Amniotic stem cell (primary cell): ENCODE measurements around the gene RAB11FIP3.
A peak's percentile ranks its signal among the peaks of the same experiment; 100 is the strongest.
"Not testable (repeated sequence)": the region's sequence is repeated elsewhere in the genome, so short reads cannot be mapped to it uniquely, and the experiment has no call there.

Source experiments
- DNase-seq: peaks from one replicate; lab custom pipeline; 2025; lab: John Stamatoyannopoulos, UW

Gene RAB11FIP3

GRCh38 chr16:392450-393030 is 32.9 kb upstream of the RAB11FIP3 start:
- no peak for DNase-seq

- DNase-seq = no peak
Observed at GRCh38 chr16:396199-396598, 29.2 kb upstream of the RAB11FIP3 start.

DNA sequence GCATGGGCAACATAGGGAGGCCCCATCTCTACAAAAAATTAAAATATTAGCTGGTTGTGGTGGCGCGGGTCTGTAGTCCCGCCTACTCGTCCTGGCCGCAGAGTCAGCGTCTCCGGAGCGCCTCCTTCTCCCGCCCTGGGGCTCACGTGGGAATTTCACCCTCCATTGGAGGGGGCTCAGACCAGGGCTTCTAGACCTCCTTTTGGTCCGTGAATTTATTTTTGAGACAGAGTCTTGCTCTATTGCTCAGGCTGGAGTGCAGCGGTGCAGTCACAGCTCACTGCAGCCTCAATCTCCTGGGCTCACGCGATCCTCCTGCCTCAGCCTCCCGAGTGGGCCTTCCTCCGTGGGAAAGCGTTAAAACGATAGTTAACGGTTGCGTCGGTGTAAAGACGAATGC is 28.8 kb upstream of the RAB11FIP3 start:
- DNase-seq = peak; percentile 7

DNA sequence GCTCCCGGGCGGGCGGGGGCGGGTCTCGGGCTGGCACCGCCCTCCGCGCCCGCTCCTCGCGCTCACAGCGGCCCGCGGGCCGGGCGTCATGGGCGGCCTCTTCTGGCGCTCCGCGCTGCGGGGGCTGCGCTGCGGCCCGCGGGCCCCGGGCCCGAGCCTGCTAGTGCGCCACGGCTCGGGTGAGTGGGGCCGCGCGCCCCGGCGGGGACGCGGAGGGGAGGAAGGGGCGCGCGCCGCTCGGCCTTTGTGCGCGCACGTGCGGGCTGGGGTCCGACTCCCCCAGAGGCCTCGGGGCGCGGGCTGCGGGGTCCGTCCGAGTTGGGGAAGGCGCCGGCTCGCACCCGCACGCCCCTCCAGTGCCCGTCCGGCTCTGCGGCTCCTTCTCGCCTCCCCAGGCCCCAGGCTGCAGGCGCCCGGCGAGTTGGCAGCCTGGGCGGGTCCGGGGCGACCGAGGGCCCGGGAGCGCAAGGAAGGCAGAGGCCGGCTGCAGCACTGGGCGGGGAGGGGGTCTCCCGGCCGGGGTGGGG is 28.3 kb upstream of the RAB11FIP3 start, which contains the start of gene NME4:
Gene NME4, plus strand, starts transcription at position 65 of the 527 bp plus-strand sequence. Its CDS starts 24 bp downstream, at position 89.
- DNase-seq = no peak

DNA sequence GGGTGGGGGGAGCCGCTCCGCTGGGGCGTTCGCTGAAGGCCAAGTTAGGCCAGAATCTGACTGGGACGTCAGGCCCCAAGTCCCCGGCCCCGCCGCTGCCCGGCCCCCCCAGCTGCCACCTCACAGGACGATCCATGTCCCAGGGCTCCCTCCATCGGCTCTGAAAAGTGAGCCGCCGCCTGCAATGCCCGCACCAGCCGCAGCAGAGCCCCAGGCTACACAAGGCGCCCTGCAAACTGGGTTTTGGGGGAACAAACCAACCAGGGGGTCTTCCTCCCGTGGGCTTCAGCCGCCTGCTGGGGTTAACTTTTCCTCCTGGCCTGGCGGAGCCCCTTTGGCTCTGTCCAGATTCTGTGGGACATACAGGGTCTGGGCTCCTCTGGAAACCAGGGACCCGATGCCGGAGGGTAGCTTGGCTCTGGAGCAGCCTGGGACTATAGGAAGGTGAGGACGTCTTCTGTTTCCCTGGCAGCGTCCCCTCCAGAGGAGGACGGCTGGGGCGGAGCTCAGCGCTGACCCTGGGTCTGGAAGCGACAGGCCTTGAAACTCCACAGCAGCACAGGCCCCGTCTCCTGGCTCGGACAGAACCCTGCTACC is 27.6 kb upstream of the RAB11FIP3 start:
- DNase-seq = peak; percentile 38

DNA sequence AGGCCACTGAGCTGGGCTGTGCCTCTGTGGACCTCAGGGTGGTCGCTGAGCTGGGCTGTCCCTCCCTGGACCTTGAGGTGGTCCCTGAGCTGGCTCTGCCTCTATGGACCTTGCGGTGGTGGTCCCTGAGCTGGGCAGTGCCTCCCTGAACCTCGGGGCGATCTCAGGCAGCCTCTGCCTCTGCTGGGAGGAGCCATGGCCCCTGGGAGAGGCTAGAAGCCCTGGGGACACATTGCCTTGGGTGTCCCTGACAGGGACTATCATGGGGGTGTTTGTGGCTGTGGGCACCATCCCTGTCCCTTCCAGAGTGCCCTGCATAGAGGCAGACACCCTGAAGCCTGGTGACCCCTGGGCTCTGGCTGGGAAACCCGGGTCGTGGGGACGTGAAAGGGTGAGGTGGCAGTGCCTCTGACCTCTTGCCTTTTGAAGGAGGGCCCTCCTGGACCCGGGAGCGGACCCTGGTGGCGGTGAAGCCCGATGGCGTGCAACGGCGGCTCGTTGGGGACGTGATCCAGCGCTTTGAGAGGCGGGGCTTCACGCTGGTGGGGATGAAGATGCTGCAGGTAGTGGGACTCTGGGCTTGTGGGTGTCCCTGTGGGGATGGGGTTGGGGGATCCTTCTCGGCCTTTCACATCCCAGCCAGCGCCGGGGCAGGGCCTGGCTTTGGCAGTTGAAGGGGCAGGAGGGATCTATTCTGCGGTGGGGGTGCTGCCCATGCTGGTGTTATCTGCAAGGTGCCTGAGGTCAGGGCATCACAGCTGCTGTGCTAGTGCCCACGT is 26.7 kb upstream of the RAB11FIP3 start:
- DNase-seq = no peak

GRCh38 chr16:399340-400019 is 26.0 kb upstream of the RAB11FIP3 start:
- no peak for DNase-seq

DNA sequence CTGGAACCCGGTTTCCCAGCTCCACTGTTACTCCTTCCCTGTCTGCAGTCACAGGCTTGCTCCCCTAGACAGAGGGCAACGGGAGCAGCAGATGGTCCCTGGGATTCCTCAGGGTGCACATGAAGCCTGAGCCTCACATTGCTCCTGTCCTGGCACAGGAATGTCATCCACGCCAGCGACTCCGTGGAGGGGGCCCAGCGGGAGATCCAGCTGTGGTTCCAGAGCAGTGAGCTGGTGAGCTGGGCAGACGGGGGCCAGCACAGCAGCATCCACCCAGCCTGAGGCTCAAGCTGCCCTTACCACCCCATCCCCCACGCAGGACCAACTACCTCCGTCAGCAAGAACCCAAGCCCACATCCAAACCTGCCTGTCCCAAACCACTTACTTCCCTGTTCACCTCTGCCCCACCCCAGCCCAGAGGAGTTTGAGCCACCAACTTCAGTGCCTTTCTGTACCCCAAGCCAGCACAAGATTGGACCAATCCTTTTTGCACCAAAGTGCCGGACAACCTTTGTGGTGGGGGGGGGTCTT is 25.3 kb upstream of the RAB11FIP3 start:
- no peak for DNase-seq

DNA sequence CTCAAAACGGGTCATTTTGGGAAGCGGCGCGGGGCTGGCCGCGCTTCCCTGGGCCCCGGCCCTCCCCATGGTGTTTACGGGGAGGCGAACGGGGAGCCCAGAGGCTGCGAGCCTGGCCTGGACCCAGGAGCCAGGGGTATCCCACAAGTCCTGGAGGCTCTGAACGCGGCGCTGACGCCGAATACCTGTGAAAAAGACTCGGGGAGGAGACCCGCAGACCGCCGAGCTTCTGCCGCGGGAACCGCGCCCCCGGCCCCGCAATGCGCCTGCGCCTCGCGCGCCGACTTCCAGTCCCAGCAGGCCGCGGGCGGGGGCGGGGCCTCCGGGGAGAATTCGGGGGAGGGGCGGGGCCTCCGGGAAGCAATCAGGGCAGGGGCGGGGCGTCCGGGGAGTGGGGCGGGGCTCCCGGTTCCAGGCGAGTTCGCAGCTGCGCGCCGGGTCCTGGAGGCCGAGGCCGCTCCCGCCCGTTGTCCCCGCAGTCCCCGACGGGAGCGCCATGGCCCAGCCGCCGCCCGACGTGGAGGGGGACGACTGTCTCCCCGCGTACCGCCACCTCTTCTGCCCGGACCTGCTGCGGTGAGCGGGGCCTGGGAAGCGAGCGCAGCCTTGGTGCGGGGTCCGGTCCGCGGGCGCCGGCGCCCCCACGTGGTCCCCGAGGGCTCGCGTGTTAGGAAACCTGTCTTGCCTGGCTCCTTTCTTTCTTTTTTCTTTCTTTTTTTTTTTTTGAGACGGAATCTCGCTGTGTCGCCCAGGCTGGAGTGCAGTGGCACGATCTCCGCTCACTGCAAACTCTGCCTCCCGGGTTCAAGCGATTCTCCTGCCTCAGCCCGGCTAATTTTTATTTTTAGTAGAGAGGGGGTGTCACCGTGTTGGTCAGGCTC is 23.7 kb upstream of the RAB11FIP3 start, which contains the start of gene DECR2:
Gene DECR2, plus strand, starts transcription at position 418 of the 881 bp plus-strand sequence. Its CDS starts 79 bp downstream, at position 497.
- peak; percentile 88 for DNase-seq

- no peak for DNase-seq
Observed at GRCh38 chr16:404971-405486, 20.4 kb upstream of the RAB11FIP3 start.

DNA sequence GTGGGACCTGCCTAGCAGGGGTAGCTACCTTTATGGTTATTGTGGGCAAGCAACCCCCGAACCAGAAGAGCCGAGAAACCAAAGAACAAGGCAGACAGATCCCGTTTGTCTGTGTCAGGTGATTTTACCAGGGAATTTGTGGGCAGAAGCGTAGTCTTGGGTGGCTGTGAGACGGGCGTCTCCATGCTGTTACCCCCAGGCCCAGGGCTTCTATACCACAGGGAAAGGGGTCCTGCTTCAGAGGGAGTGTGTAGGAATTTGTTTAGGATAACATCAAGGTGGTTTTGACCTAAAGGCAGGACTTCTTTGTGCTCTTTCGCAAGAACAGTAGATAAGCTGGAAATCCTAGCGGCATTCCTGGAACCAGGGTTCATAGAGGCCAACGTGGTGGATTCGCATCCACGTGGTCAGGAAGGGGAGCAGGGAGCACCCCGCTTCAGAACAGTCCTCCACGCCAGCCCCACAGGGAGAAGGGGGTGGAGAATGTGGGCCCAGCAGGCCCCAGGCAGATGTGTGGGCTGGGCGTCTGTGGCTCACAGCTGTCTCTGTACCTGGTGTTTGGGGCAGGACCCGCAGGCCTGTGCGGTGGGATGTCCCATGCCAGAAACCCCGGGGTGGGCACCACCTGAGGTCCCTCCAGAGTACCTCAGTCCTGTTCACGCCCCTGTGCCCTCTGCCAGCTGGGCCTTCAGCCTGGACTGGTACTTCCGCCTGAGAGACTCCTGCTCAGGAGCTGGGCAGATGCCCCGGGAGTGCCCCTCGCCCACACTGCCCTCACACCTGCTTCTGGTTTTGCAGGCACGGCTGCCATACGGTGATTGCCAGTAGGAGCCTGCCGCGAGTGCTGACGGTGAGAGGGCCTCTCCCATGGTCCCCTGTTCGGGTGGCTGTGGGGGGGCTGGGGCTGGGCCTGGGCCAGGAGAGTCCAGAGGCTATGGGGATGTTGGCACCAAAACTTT is 19.6 kb upstream of the RAB11FIP3 start:
- DNase-seq = no peak

DNA sequence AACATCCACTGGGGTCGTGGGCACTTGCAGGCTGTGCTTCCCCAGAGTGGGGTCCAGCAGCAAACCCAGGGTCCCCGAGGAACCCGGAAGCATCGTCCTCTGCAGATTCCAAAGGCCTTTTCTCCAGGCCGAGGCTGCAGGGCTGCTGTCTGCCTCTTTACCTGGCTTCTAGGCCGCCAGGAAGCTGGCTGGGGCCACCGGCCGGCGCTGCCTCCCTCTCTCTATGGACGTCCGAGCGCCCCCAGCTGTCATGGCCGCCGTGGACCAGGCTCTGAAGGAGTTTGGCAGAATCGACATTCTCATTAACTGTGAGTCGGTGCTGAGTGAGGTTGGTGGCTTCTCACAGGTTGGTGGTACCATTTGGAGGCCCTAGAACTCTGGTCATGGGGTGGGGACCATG is 18.2 kb upstream of the RAB11FIP3 start:
- DNase-seq = no peak

DNA sequence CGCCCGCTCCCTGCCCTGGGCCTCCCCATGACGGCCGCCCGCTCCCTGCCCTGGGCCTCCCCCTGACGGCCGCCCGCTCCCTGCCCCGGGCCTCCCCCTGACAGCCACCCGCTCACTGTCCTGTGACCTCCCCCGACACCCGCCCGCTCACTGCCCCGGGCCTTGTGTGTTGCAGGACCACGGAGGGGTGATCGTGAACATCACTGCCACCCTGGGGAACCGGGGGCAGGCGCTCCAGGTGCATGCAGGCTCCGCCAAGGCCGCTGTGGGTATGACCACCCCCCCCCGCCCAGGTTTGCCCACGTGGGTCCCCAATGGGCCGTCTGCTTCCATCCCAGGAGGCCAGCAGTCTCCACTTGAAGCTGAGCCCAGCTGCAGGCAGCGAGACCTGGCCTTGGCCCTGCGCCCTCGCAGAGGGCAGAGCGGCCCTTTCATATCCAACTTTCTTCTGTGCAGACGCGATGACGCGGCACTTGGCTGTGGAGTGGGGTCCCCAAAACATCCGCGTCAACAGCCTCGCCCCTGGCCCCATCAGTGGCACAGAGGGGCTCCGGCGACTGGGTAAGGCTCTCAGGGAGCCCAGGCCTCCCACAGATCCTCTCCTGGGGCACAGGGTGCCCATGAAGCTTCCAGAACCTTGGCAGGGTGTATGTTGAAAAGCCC is 14.8 kb upstream of the RAB11FIP3 start:
- no peak for DNase-seq

DNA sequence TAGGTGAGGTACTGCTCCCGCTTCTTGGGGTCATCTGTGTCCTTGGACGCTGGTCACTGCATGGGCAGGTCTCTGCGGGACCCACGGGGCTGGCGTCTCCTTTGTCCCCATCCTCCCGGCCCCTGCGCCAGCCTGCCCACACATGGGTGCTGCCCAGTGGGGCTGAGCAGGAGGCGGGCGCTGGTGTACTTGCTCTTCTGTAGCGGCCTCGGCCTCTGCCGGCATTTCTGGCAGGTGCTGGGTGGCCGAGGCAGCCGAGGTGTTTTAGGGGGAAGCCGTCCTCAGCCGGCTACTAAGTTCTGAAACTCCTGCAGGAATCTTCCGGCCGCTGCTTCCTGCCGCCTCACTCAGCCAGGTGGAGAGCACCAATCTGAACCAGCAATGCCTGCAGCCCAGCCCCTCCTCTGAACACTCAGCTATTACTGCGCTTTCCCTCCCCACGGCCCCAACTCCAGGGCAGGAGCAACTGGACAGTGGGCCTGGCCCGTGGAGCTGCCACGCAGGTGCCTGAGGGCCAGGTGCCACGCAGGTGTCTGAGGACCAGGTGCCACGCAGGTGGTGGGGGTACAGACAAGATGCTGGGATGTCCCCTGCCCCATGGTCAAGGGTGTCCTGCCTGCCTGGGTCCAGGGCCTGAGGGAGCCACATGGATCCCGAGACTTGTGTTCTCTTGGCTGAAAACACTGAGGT is 13.7 kb upstream of the RAB11FIP3 start:
- DNase-seq = no peak

DNA sequence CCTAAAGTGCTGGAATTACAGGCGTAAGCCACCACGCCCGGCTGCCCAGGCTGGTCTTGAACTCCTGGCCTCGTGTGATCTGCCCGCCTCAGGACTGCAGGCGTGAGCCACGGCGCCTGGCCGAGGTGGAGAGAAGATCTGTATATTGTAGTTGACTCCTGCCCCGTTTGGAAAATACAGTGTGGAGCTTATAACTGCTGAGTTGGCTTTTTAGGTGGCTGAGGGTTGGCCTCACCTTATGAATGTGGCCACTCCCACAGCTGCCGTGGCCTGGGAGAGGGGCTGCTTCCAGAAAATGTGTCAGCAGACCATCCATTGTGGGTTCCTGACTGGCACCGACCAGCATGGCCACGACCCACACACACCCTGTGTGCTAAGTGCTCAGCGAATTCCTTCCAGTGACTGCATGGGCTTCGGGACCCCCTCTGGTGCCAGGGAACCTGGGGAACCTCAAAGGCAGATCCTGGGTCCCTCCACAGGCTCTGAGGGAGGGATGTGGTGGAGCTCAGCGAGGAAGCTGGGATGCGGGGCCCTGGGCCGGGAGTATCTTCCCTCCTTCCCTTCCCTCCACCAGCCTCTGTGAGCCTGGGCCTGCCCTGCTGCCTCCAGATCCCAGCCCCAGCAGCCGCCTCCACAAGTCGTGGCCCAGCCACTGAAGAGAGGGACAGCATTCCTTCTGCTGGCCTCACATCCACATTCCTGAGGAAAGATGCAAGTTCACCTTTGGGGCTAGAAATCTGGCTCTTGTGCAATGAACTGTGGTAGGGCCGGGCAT is 10.9 kb upstream of the RAB11FIP3 start:
- DNase-seq = no peak

GRCh38 chr16:415170-415498 is 10.3 kb upstream of the RAB11FIP3 start:
- DNase-seq = not testable (repeated sequence)

- not testable (repeated sequence) for DNase-seq
Observed at GRCh38 chr16:422179-422578, 3.3 kb upstream of the RAB11FIP3 start.
